GOT3 (cell line): ENCODE data around the gene ZNF486.
"Not testable (repeated sequence)": the region's sequence is repeated elsewhere in the genome, so short reads cannot be mapped to it uniquely, and the experiment has no call there.

Experiments
- DNase-seq: peaks from one replicate; lab custom pipeline; 2025; ENCODE audit warnings: mixed read lengths; lab: John Stamatoyannopoulos, UW

Gene ZNF486

DNA sequence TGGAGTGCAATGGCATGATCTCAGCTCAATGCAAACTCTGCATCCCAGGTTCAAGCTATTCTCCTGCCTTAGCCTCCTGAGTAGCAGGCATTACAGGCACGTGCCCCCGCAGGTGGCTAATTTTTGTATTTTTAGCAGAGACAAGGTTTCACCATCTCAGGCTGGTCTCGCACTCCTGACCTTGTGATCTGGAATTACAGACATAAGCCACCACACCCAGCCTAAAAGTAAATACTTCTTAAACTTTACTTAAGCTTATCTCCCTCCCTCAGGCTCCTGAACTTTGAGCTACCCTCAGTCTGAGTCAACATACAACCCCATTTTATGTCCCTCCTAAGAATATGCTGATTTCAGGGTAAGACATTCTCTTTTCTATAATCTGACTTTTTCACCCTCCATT lies 66.1 kb downstream of the ZNF486 start:
- no peak for DNase-seq

DNA sequence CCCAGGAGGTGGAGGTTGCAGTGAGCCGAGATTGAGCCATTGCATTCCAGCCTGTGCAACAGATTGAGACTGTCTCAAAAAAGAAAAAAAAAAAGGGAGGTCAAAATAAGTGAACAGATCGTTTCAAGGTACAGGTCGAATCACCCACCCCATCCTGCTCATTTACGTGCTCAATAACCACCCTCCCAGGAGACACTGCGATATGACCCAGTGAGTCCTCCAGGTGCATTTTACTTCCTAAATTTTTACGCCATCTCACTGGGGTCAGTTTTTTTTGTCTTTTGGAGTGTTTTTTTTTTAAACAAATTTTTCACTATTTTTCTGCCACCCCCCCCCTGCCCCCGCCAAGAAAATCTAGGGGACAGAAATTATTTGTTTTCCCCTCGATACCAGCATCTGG lies 68.1 kb downstream of the ZNF486 start:
- no peak for DNase-seq

DNA sequence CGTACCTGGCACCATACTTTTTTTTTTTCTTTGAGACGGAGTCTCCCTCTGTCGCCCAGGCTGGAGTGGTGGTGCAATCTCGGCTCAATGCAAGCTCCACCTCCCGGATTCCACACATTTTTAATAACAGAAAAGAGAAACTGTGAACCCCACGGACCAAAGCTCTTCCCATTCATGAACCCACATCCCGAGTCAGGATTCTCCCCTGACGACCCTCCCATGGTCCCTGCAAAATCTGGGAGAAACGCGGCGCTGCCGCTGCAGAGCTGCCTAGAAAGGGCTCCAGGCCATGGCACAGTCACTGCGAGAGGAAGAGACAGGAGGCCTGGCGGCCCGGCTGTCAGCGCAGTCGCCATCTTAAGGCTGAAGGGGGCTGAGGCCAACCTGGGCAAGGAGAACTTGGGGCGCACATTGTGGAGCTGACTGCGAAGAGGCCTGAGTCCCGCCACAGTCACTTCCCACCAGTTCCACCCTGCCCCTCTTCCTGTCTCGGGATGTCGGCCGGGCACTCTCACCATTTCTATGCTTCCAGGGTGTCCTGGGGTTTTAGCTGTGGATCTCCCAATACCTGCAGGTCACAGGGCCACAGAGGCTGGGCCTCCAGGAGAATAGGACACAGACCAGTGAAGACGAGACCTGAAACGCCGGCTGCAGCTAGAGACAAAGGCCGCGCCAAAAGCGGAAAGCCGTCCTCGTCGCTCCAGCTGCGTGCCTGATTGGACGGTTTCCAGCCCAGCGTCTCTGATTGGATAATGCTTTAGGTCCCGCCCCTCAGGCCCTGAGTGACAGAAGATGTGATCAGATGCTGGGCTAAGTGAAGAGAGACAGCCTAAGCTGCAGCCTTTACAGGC lies 71.0 kb downstream of the ZNF486 start:
- no peak for DNase-seq

DNA sequence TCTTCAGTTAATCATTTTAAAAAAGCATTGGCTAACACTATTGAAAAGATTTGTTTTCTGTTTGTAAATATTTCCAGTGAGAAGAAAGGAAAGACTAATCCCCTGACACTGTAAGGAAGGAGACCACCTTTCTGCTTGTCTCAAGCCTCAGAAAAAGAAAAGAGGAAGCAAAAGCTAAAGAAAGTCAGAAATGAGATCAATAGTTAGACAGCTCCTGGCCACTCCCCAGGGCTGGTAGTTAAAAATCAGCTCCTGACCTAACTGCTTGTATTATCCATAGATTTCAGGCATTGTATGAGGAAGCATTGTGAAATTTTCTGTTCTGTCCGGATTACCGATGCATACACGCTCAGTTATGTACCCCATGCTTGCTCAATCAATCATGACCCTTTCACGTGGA lies 76.6 kb downstream of the ZNF486 start:
- no peak for DNase-seq

DNA sequence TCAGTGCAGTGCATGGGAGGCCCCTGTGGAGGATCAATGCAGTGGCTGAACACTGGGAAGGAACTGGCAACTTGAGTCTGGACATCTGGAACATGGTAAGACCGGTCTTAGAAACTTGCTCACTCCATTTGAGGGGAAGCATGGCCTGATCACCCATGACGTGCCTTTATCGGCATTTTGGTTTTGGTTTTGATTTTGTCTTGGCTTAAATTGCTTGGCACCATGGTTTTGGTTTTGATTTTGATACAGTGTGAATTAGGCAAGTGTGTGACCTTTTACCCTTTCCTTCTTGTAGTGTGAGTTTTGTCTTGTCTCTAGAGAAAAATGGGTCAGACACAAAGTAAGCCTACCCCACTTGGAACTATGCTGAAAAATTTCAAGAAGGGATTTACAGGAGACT lies 77.3 kb downstream of the ZNF486 start:
- DNase-seq = no peak

DNA sequence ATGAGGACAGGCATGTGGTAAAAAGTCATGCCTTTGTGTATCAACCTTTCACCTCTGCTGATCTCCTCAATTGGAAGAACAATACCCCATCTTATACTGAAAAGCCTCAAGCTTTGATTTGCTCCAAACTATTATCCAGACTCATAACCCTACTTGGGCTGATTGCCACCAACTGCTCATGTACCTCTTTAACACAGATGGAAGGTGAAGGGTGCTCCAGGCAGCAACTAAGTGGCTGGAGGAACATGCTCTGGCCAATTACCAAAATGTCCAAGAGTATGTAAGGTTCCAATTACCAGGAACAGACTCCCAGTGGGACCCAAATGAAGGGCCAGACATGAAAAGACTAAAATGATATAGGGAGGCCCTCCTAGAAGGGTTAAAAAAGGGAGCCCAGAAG lies 78.3 kb downstream of the ZNF486 start:
- DNase-seq = no peak

DNA sequence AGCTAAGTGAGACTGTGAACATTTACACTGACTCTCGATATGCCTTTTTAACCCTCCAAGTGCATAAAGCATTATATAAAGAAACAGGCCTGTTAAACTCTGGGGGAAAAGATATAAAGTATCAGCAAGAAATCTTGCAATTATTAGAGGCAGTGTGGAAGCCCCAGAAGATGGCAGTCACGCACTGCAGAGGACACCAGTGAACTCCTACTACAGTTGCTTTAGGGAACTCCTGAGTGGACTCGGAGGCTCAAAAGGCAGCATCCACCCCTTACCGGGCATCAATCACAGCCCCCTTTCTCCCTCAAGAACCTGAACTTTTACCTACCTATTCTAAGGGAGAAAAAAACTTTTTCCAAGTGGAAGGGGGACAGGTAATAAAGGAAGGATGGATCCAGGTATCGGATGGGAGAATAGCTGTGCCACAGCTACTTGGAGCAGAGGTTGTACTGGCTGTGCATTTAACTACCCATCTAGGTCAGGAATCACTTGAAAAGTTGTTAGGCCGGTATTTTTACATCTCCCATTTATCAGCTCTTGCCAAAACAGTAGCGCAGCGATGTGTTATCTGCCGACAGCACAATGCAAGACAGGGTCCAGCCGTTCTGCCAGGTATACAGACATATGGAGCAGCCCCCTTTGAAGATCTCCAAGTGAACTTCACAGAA lies 80.1 kb downstream of the ZNF486 start:
- DNase-seq = no peak

DNA sequence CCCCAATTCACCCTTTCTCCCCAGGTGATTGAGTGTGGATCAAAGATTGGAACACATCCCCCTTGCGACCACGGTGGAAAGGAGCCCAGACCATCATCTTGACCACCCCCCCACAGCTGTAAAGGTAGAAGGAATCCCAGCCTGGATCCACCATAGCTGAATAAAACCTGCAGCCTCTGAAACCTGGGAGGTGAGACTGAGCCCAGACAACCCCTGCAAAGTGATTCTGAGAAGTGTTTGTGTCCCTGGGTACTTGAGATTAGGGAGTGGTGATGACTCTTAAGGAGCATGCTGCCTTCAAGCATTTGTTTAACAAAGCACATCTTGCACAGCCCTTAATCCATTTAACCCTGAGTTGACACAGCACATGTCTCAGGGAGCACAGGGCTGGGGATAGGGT lies 81.2 kb downstream of the ZNF486 start:
- DNase-seq = not testable (repeated sequence)
